ENCODE measurements around the gene RFC1.
A peak's percentile ranks its signal among the peaks of the same experiment; 100 is the strongest.
"Not testable (repeated sequence)": the region's sequence is repeated elsewhere in the genome, so short reads cannot be mapped to it uniquely, and the experiment has no call there.

Gene RFC1

GRCh38 chr4:39353478-39354253 is 12.5 kb downstream of the RFC1 start:
- DNase-seq, result peak in 1 of 2 donors; percentile 55

- DNase-seq, result not testable (repeated sequence)
Measured at GRCh38 chr4:39353149-39353477, 13.0 kb downstream of the RFC1 start.

GRCh38 chr4:39349326-39349725 is 16.8 kb downstream of the RFC1 start:
- DNase-seq, result no peak

GRCh38 chr4:39348371-39349315 is 17.5 kb downstream of the RFC1 start:
- no peak for DNase-seq

- DNase-seq, result no peak
Measured at GRCh38 chr4:39346856-39347519, 19.2 kb downstream of the RFC1 start.

GRCh38 chr4:39342731-39343130 is 23.4 kb downstream of the RFC1 start:
- no peak for DNase-seq

- DNase-seq, result no peak
Measured at GRCh38 chr4:39341075-39341725, 25.0 kb downstream of the RFC1 start.

GRCh38 chr4:39339968-39340367 is 26.2 kb downstream of the RFC1 start:
- DNase-seq, result no peak

GRCh38 chr4:39337841-39338240 is 28.3 kb downstream of the RFC1 start:
- no peak for DNase-seq

GRCh38 chr4:39335566-39335965 is 30.6 kb downstream of the RFC1 start:
- no peak for DNase-seq

GRCh38 chr4:39331191-39331590 is 35.0 kb downstream of the RFC1 start:
- DNase-seq, result no peak

GRCh38 chr4:39330353-39330752 is 35.8 kb downstream of the RFC1 start:
- DNase-seq, result no peak

GRCh38 chr4:39326468-39326977 is 39.6 kb downstream of the RFC1 start:
- no peak for DNase-seq

- no peak for DNase-seq
Measured at GRCh38 chr4:39324897-39325613, 41.1 kb downstream of the RFC1 start.

- no peak for DNase-seq
Measured at GRCh38 chr4:39324446-39324845, 41.7 kb downstream of the RFC1 start.

- DNase-seq, result no peak
Measured at GRCh38 chr4:39323821-39324220, 42.3 kb downstream of the RFC1 start.

- no peak for DNase-seq
Measured at GRCh38 chr4:39320381-39321115, 45.6 kb downstream of the RFC1 start.

GRCh38 chr4:39319676-39320075 is 46.5 kb downstream of the RFC1 start:
- DNase-seq, result no peak

- DNase-seq, result no peak
Measured at GRCh38 chr4:39312816-39313215, 53.3 kb downstream of the RFC1 start.

- DNase-seq, result no peak
Measured at GRCh38 chr4:39308611-39309010, 57.6 kb downstream of the RFC1 start.
